Left lung (tissue), 10 donors: ENCODE data around the gene KIAA1671. TPM values are rescaled to one million over a fixed set of nuclear protein-coding genes. Genes with fewer than 3 reads are reported as not detected.
A peak's percentile ranks its signal among the peaks of the same experiment; 100 is the strongest.

ENCODE experiments used
- ATAC-seq: fragments of 200-7000 bp; cut with Tn5 transposase; one replicate; pipeline ENCODE4 v1.9.1; 2020; ENCODE audit warnings: moderate library complexity
- DNase-seq, 4 donors: peaks; one replicate each; pipeline ENCODE4 v3.0.0-alpha.2; 2013 to 2020
- H3K27ac ChIP-seq, 2 donors: fragments of 200-600 bp; sonication (generic) in 1 of 2; one replicate each; pipeline versions ENCODE4 v1.5.0 to v1.8.0; 2020 to 2021
- H3K27me3 ChIP-seq, 2 donors: fragments of 200-600 bp; sonication (generic) in 1 of 2; one replicate each; pipeline versions ENCODE4 v1.5.0 to v1.8.0; 2020 to 2021
- H3K36me3 ChIP-seq, 2 donors: fragments of 200-600 bp; sonication (generic) in 1 of 2; one replicate each; pipeline versions ENCODE4 v1.5.0 to v1.8.0; 2020 to 2021
- H3K4me1 ChIP-seq, 2 donors: fragments of 200-600 bp; one replicate each; pipeline ENCODE4 v1.8.0; 2021
- H3K4me3 ChIP-seq, 2 donors: fragments of 200-600 bp; sonication (generic) in 1 of 2; one replicate each; pipeline versions ENCODE4 v1.5.0 to v1.8.0; 2020 to 2021; ENCODE audit warnings: mild to moderate bottlenecking in 1 of 2
- H3K9me3 ChIP-seq, 2 donors: fragments of 200-600 bp; sonication (generic) in 1 of 2; one replicate each; pipeline versions ENCODE4 v1.5.0 to v1.8.0; 2020 to 2021
- CTCF ChIP-seq, 2 donors: fragments of 200-600 bp; sonication (generic) in 1 of 2; IDR thresholded peaks; one replicate each; pipeline versions ENCODE4 v1.5.0 to v1.8.0; 2021; ENCODE audit warnings: antibody characterized with exemption in 2 of 2
- intact Hi-C, 2 donors: fragments of 100-400 bp; cut with DNase I; formaldehyde crosslinking; loops; one replicate each; pipeline versions ENCODE4 v1.11.2 to v1.14.2; 2022
- polyA plus RNA-seq, 6 donors: library from polyadenylated mRNA; unstranded; fragments of 120-200 nt; gene quantifications; one replicate each; pipeline ENCODE4 v1.2.1, GENCODE V29; 2013; ENCODE audit not compliant: insufficient read length in 6 of 6
- total RNA-seq, 2 donors: library from RNA; stranded (reverse); fragmentation: NEBNext Ultra II Directional; extraction: Animal tissue kit (Norgen Biotek cat#: 25700); gene quantifications; one replicate each; pipeline ENCODE4 v1.2.1, GENCODE V29; 2021
- donor health status: DM: no; HTN: yes; CAD: no.
- donor health status: DM: no; HTN: no; CAD: no.

The KIAA1671 gene
- total and polyA plus RNA-seq, 8 donors = 19.4 to 35.0 (median 23.4) TPM

GRCh38 chr22:25045159-25045558, 92.6 kb downstream of the KIAA1671 start:
- no peaks in the 10 kb centered on the region for H3K27me3 ChIP-seq
- no peak overlapping the region for H3K27ac ChIP-seq
- ATAC-seq = no peak
- H3K36me3 ChIP-seq = peaks cover 0 to 11% of the 10 kb centered on the region in 2 donors
- no peaks in the 10 kb centered on the region for H3K4me1 ChIP-seq
- no peaks in the 10 kb centered on the region for H3K9me3 ChIP-seq
- no peak for DNase-seq
- TF ChIP-seq CTCF (IDR thresholded peaks at IDR 0.05) = no peak
- H3K4me3 ChIP-seq = no peak overlapping the region
- intact Hi-C loops = loop anchor here in 1 of 2 donors (5.0 kb wide), 2 partner anchors 93 to 108 kb away; partner anchors contain the start of gene KIAA1671

- H3K4me3 ChIP-seq = no peak overlapping the region
- H3K4me1 ChIP-seq = no peaks in the 10 kb centered on the region
- no peaks in the 10 kb centered on the region for H3K27me3 ChIP-seq
- DNase-seq (no peak), ATAC-seq (no peak)
- TF ChIP-seq CTCF (IDR thresholded peaks at IDR 0.05) = no peak
- peaks cover 0 to 8% of the 10 kb centered on the region in 2 donors for H3K9me3 ChIP-seq
- no peak overlapping the region for H3K27ac ChIP-seq
- no peaks in the 10 kb centered on the region for H3K36me3 ChIP-seq
- intact Hi-C loops = loop anchor here in 1 of 2 donors (5.0 kb wide), 2 partner anchors 96 to 111 kb away; partner anchors contain the start of gene KIAA1671
These were observed 95.6 kb downstream of the KIAA1671 start for GRCh38 chr22:25048071-25048470.

- no peaks in the 10 kb centered on the region for H3K27me3 ChIP-seq
- intact Hi-C loops = loop anchor here in 1 of 2 donors (5.0 kb wide), 2 partner anchors 97 to 112 kb away; partner anchors contain the start of gene KIAA1671
- ATAC-seq = peak; percentile 97
- H3K4me3 ChIP-seq = no peak overlapping the region
- H3K4me1 ChIP-seq = no peaks in the 10 kb centered on the region
- peak; percentile 85 to 86 for TF ChIP-seq CTCF (IDR thresholded peaks at IDR 0.05)
- H3K9me3 ChIP-seq = peaks cover 0 to 8% of the 10 kb centered on the region in 2 donors
- no peak overlapping the region for H3K27ac ChIP-seq
- no peaks in the 10 kb centered on the region for H3K36me3 ChIP-seq
- DNase-seq = peak in 2 of 4 donors; percentile 18 to 58
These were observed 96.4 kb downstream of the KIAA1671 start for GRCh38 chr22:25048659-25049647.

GRCh38 chr22:25049770-25050169, 97.3 kb downstream of the KIAA1671 start:
- Histone ChIP-seq H3K4me1 (no peaks in the 10 kb centered on the region), H3K27ac (no peak overlapping the region), H3K27me3 (no peaks in the 10 kb centered on the region), H3K4me3 (no peak overlapping the region), H3K36me3 (no peaks in the 10 kb centered on the region), H3K9me3 (peaks cover 0 to 8% of the 10 kb centered on the region in 2 donors)
- DNase-seq (no peak), ATAC-seq (no peak)
- TF ChIP-seq CTCF (IDR thresholded peaks at IDR 0.05) = no peak
- intact Hi-C loops = loop anchor here (5.0 to 10.0 kb wide), 3 partner anchors 97 to 112 kb away; partner anchors contain the start of genes KIAA1671 (in 1 of the 2) and LHFPL7 (in 1 of the 2)

- H3K9me3 ChIP-seq = peaks cover 0 to 8% of the 10 kb centered on the region in 2 donors
- no peaks in the 10 kb centered on the region for H3K4me1 ChIP-seq
- H3K27ac ChIP-seq = no peak overlapping the region
- no peak for TF ChIP-seq CTCF (IDR thresholded peaks at IDR 0.05)
- ATAC-seq (no peak), DNase-seq (no peak)
- no peaks in the 10 kb centered on the region for H3K36me3 ChIP-seq
- intact Hi-C loops = loop anchor here in 1 of 2 donors (10.0 kb wide), 1 partner anchor 106 kb away; the partner anchor contains the start of gene LHFPL7
- H3K27me3 ChIP-seq = no peaks in the 10 kb centered on the region
- no peak overlapping the region for H3K4me3 ChIP-seq
These were observed 98.0 kb downstream of the KIAA1671 start for GRCh38 chr22:25050566-25050965.
